ENCODE results near the gene NAALADL2. TPM values are rescaled to one million over a fixed set of nuclear protein-coding genes. Genes with fewer than 3 reads are reported as not detected.

The NAALADL2 gene
- total and polyA plus RNA-seq, 9 of the 15 experiments (the other 6 are each of a cell fraction or from before 2014, with no cell fraction given) = 0.29 to 1.1 (median 0.79) TPM; not detected in 1

- H3K4me1 ChIP-seq (replicated peaks in 1 of 2; ENCODE audit: control insufficient read depth in 2 of 2, insufficient read depth in 2 of 2, low read length in 2 of 2) = no peaks in the 10 kb centered on the region
- no peaks in the 10 kb centered on the region for H3K79me2 ChIP-seq (ENCODE audit: control insufficient read depth, insufficient read depth, low read length)
- in situ Hi-C loops (cut with MboI) = loop anchor here (25.0 kb wide), 1 partner anchor 1957 kb away; no protein-coding TSS in a partner anchor
- BruUV-seq (replicated peaks) = no TSS peak
- no peaks in the 10 kb centered on the region for H3K36me3 ChIP-seq (ENCODE audit: control insufficient read depth, insufficient read depth, low read length)
- DNase-seq (ENCODE audit: extremely low read depth in 1 of 4, low spot score in 3 of 4) = no peak
- no peaks in the 10 kb centered on the region for H3K9me3 ChIP-seq (replicated peaks; ENCODE audit: control insufficient read depth, insufficient read depth, low read depth, low read length)
- WGBS (ENCODE audit: insufficient coverage, low coverage, missing lambda C conversion rate) = 0% methylated on average over 2 of the region's 2 CpGs
- no peaks in the 10 kb centered on the region for H4K20me1 ChIP-seq (replicated peaks; ENCODE audit: control insufficient read depth, insufficient read depth, low read length)
- no peaks in the 10 kb centered on the region for H3K27me3 ChIP-seq (ENCODE audit: control insufficient read depth in 2 of 2, insufficient read depth in 2 of 2, low read length in 2 of 2)
- no peak for TF ChIP-seq MIER1 (IDR thresholded peaks at IDR 0.05; ENCODE audit: low read depth)
- TF ChIP-seq ZNF395 (CRISPR knock-in tag; IDR thresholded peaks at IDR 0.05) = no peak
- TF ChIP-seq ARID2 (IDR thresholded peaks at IDR 0.05) = no peak
- H2AFZ ChIP-seq (ENCODE audit: low read depth, low read length) = no peak overlapping the region
- ChIA-PET CTCF (ENCODE audit: low intra/inter-chr PET ratio) (no interaction called here), POLR2A (no interaction called here)
- no peak overlapping the region for H3K4me3 ChIP-seq
- FAIRE-seq = no peak
- H3K9me1 ChIP-seq (ENCODE audit: control insufficient read depth, insufficient read depth, low read length) = no peaks in the 10 kb centered on the region
- no peak overlapping the region for H3K9ac ChIP-seq (ENCODE audit: insufficient read depth in 1 of 2, low read depth in 2 of 2, low read length in 2 of 2)
- no peak overlapping the region for H3K4me2 ChIP-seq (ENCODE audit: insufficient read depth, low read length)
- no peak for ATAC-seq
- intact Hi-C loops (cut with micrococcal nuclease) = no loop called here
- H3K27ac ChIP-seq (ENCODE audit: extremely low read depth, low read depth, low read length) = no peak overlapping the region
Observed at GRCh38 chr3:175294793-175295192, 435.7 kb downstream of the NAALADL2 start.
